Vagina (tissue), 2 donors: Measurements from ENCODE around the gene TBXAS1.

Experiments
- CTCF ChIP-seq, 3 experiments: fragments of 450-650 bp in 2 of 3; fragments of 200-600 bp in 1 of 3; sonication (generic) in 1 of 3; IDR thresholded peaks; one replicate each; pipeline ENCODE4 v1.5.1; 2017 to 2019; ENCODE audit warnings: antibody characterized with exemption in 3 of 3, mild to moderate bottlenecking in 2 of 3, moderate library complexity in 2 of 3
- POLR2AphosphoS5 ChIP-seq, 2 donors: sonication (generic); formaldehyde crosslinking; IDR thresholded peaks; one replicate each; pipeline ENCODE4 v1.9.0; 2017; ENCODE audit warnings: antibody characterized with exemption in 2 of 2, mild to moderate bottlenecking in 2 of 2, low read depth in 1 of 2; ENCODE audit not compliant: insufficient read depth in 1 of 2

- TF ChIP-seq CTCF (IDR thresholded peaks at IDR 0.05) (no peak), POLR2AphosphoS5 (IDR thresholded peaks at IDR 0.05; ENCODE audit: insufficient read depth in 1 of 2, low read depth in 1 of 2) (no peak)
Observed at GRCh38 chr7:139851770-139852481, 22.9 kb downstream of the TBXAS1 start.
